Transverse colon (tissue), 4 donors: Measurements from ENCODE around the gene SAMD8.

Experiments
- EP300 ChIP-seq: sonication (generic); formaldehyde crosslinking; IDR thresholded peaks from one replicate; pipeline ENCODE4 v1.6.1; 2017; ENCODE audit warnings: antibody characterized with exemption, low read depth
- POLR2A ChIP-seq: fragments of 450-650 bp; IDR thresholded peaks from one replicate; pipeline ENCODE4 v1.6.1; 2016; ENCODE audit warnings: antibody characterized with exemption, mild to moderate bottlenecking, moderate library complexity
- POLR2AphosphoS5 ChIP-seq, 3 donors: sonication (generic); formaldehyde crosslinking; IDR thresholded peaks; one replicate each; pipeline ENCODE4 v1.6.1; 2016; ENCODE audit warnings: antibody characterized with exemption in 3 of 3
- TF ChIP-seq, protein P1 (sequence below), 5 experiments: fragments of 200-600 bp in 3 of 5; fragments of 450-650 bp in 2 of 5; sonication (generic) in 3 of 5; IDR thresholded peaks; 1 replicate in 2 of 5; 2 replicates in 3 of 5; pipeline ENCODE4 v1.5.1; 2016 to 2017; ENCODE audit warnings: antibody characterized with exemption in 5 of 5, inconsistent platforms in 3 of 5, mild to moderate bottlenecking in 2 of 5, moderate library complexity in 1 of 5

DNA sequence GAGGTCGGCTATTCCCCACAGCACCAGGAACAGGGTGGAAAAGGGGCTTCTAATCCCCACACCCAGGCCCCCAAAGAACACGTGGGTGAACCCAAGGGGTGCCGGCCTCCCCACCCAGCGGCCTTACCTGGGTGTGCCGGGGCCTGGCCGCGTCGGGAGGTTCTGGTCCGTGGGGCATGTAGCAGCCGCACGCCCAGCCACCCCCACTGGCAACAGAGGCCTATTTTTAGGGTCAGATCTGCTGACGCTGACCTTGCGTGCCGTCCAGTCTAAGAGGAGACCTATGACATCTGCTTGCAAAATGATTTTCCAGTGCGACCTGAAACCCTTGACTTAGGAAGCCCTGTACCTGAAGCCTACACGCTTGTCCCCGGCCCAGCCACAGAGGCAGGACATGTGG is 38.0 kb upstream of the SAMD8 start:
- TF ChIP-seq POLR2A (no peak), EP300 (no peak), POLR2AphosphoS5 (IDR thresholded peaks at IDR 0.05) (no peak)
- TF ChIP-seq, protein P1, sequence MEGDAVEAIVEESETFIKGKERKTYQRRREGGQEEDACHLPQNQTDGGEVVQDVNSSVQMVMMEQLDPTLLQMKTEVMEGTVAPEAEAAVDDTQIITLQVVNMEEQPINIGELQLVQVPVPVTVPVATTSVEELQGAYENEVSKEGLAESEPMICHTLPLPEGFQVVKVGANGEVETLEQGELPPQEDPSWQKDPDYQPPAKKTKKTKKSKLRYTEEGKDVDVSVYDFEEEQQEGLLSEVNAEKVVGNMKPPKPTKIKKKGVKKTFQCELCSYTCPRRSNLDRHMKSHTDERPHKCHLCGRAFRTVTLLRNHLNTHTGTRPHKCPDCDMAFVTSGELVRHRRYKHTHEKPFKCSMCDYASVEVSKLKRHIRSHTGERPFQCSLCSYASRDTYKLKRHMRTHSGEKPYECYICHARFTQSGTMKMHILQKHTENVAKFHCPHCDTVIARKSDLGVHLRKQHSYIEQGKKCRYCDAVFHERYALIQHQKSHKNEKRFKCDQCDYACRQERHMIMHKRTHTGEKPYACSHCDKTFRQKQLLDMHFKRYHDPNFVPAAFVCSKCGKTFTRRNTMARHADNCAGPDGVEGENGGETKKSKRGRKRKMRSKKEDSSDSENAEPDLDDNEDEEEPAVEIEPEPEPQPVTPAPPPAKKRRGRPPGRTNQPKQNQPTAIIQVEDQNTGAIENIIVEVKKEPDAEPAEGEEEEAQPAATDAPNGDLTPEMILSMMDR (IDR thresholded peaks at IDR 0.05) = no peak
